SK-N-SH treated with all-trans-retinoic acid at 6 μM for 48 hours (cell line): ENCODE results near the gene RAB23.

Source experiments
- ATAC-seq: fragments of 200-7000 bp; cut with Tn5 transposase; 3 replicates; pipeline ENCODE4 v1.9.1; 2020; ENCODE audit warnings: mild to moderate bottlenecking, moderate library complexity
- ARNTL ChIP-seq: fragments of 450-650 bp; formaldehyde crosslinking; IDR thresholded peaks from 2 replicates; pipeline ENCODE4 v1.5.0; 2020; ENCODE audit warnings: low read depth, mild to moderate bottlenecking, moderate library complexity, borderline replicate concordance
- BACH2 ChIP-seq: fragments of 250-450 bp; sonication (Bioruptor Pico); IDR thresholded peaks from 2 replicates; pipeline ENCODE4 v1.9.0; 2021; ENCODE audit warnings: mild to moderate bottlenecking, borderline replicate concordance
- CREB5 ChIP-seq: fragments of 250-450 bp; sonication (Bioruptor Pico); IDR thresholded peaks from 2 replicates; pipeline ENCODE4 v1.5.1; 2020; ENCODE audit warnings: low read depth, mild to moderate bottlenecking, moderate library complexity
- CSDC2 ChIP-seq: fragments of 250-450 bp; sonication (Bioruptor Pico); IDR thresholded peaks from 2 replicates; pipeline ENCODE4 v1.5.0; 2020; ENCODE audit warnings: mild to moderate bottlenecking, moderate library complexity
- CSRNP3 ChIP-seq: fragments of 250-450 bp; sonication (Bioruptor Pico); IDR thresholded peaks from 2 replicates; pipeline ENCODE4 v1.5.1; 2021; ENCODE audit warnings: mild to moderate bottlenecking, moderate library complexity
- ESRRG ChIP-seq: fragments of 250-450 bp; sonication (Bioruptor Pico); IDR thresholded peaks from 2 replicates; pipeline ENCODE4 v1.6.1; 2021; ENCODE audit warnings: mild to moderate bottlenecking
- GLIS3 ChIP-seq: fragments of 250-450 bp; sonication (Bioruptor Pico); IDR thresholded peaks from 2 replicates; pipeline ENCODE4 v1.5.0; 2020; ENCODE audit warnings: mild to moderate bottlenecking, moderate library complexity
- OSR1 ChIP-seq: fragments of 250-450 bp; sonication (Bioruptor Pico); IDR thresholded peaks from 2 replicates; pipeline ENCODE4 v1.8.0; 2022; ENCODE audit warnings: moderate library complexity, mild to moderate bottlenecking, inconsistent platforms
- PATZ1 ChIP-seq: fragments of 250-450 bp; sonication (Bioruptor Pico); IDR thresholded peaks from 2 replicates; pipeline ENCODE4 v1.8.0; 2020; ENCODE audit warnings: mild to moderate bottlenecking, moderate library complexity, borderline replicate concordance
- POU6F1 ChIP-seq: fragments of 250-450 bp; sonication (Bioruptor Pico); IDR thresholded peaks from 2 replicates; pipeline ENCODE4 v1.8.0; 2021; ENCODE audit warnings: low read depth, mild to moderate bottlenecking, moderate library complexity, borderline replicate concordance
- SNAI2 ChIP-seq: fragments of 250-450 bp; sonication (Bioruptor Pico); IDR thresholded peaks from 2 replicates; pipeline ENCODE4 v1.5.0; 2020; ENCODE audit warnings: mild to moderate bottlenecking, moderate library complexity
- TCF4 ChIP-seq: fragments of 250-450 bp; sonication (Bioruptor Pico); IDR thresholded peaks from 2 replicates; pipeline ENCODE4 v1.8.0; 2021; ENCODE audit warnings: mild to moderate bottlenecking, moderate library complexity, borderline replicate concordance
- TOX ChIP-seq: fragments of 250-450 bp; sonication (Bioruptor Pico); IDR thresholded peaks from 2 replicates; pipeline ENCODE4 v1.8.0; 2021; ENCODE audit warnings: mild to moderate bottlenecking, moderate library complexity, borderline replicate concordance
- TSHZ2 ChIP-seq: fragments of 250-450 bp; sonication (Bioruptor Pico); IDR thresholded peaks from 2 replicates; pipeline ENCODE4 v1.5.0; 2020; ENCODE audit warnings: mild to moderate bottlenecking, moderate library complexity
- ZC3H10 ChIP-seq: fragments of 250-450 bp; sonication (Bioruptor Pico); IDR thresholded peaks from 2 replicates; pipeline ENCODE4 v1.5.1; 2021; ENCODE audit warnings: mild to moderate bottlenecking, moderate library complexity
- ZFP3 ChIP-seq: fragments of 250-450 bp; sonication (Bioruptor Pico); IDR thresholded peaks from 2 replicates; pipeline ENCODE4 v1.5.0; 2020; ENCODE audit warnings: mild to moderate bottlenecking, moderate library complexity
- ZFP30 ChIP-seq: fragments of 450-650 bp; formaldehyde crosslinking; IDR thresholded peaks from 2 replicates; pipeline ENCODE4 v1.5.0; 2022; ENCODE audit warnings: mild to moderate bottlenecking, moderate library complexity
- ZNF565 ChIP-seq: fragments of 450-650 bp; formaldehyde crosslinking; conservative IDR thresholded peaks from 2 replicates; pipeline ENCODE4 v1.5.0; 2020; ENCODE audit warnings: low read depth, mild to moderate bottlenecking, moderate library complexity
- ZNF70 ChIP-seq: fragments of 450-650 bp; formaldehyde crosslinking; IDR thresholded peaks from 2 replicates; pipeline ENCODE4 v1.5.0; 2020; ENCODE audit warnings: mild to moderate bottlenecking, moderate library complexity
- ZNF8 ChIP-seq: fragments of 450-650 bp; formaldehyde crosslinking; IDR thresholded peaks from 2 replicates; pipeline ENCODE4 v1.5.0; 2020; ENCODE audit warnings: mild to moderate bottlenecking, moderate library complexity

RAB23 gene

GRCh38 chr6:57183336-57183735 is 38.8 kb downstream of the RAB23 start:
- ATAC-seq = peak; percentile 38; the same call in 2 of the 3 replicates
- TF ChIP-seq ZC3H10 (CRISPR knock-in tag) (no peak), POU6F1 (CRISPR knock-in tag) (no peak), OSR1 (no peak), ZNF565 (CRISPR knock-in tag) (no peak), CSDC2 (CRISPR knock-in tag) (no peak), SNAI2 (CRISPR knock-in tag) (no peak), ZFP30 (no peak), GLIS3 (no peak), CSRNP3 (CRISPR knock-in tag) (no peak), ZNF70 (no peak), ZNF8 (CRISPR knock-in tag) (no peak), PATZ1 (no peak), TOX (CRISPR knock-in tag) (no peak), CREB5 (CRISPR knock-in tag) (no peak), ARNTL (CRISPR knock-in tag) (no peak), TSHZ2 (CRISPR knock-in tag) (no peak)

GRCh38 chr6:57182017-57182432 is 40.1 kb downstream of the RAB23 start:
- ATAC-seq = peak; percentile 51
- no peak for TF ChIP-seq TCF4 (CRISPR knock-in tag)
- TF ChIP-seq POU6F1 (CRISPR knock-in tag) = no peak
- no peak for TF ChIP-seq OSR1
- no peak for TF ChIP-seq TOX (CRISPR knock-in tag)
- no peak for TF ChIP-seq ZFP3 (CRISPR knock-in tag)
- TF ChIP-seq SNAI2 (CRISPR knock-in tag) = no peak
- TF ChIP-seq ARNTL (CRISPR knock-in tag) = no peak
- TF ChIP-seq ZC3H10 (CRISPR knock-in tag) = no peak
- TF ChIP-seq ESRRG (CRISPR knock-in tag) = no peak
- TF ChIP-seq BACH2 (CRISPR knock-in tag) = no peak
- no peak for TF ChIP-seq CSDC2 (CRISPR knock-in tag)
- no peak for TF ChIP-seq ZNF565 (CRISPR knock-in tag)
